ENCODE data around the gene OR2T1. TPM values are rescaled to one million over a fixed set of nuclear protein-coding genes. Genes with fewer than 3 reads are reported as not detected.

Gene OR2T1
- total RNA-seq, 2 experiments from 2014 or later: not detected

DNA sequence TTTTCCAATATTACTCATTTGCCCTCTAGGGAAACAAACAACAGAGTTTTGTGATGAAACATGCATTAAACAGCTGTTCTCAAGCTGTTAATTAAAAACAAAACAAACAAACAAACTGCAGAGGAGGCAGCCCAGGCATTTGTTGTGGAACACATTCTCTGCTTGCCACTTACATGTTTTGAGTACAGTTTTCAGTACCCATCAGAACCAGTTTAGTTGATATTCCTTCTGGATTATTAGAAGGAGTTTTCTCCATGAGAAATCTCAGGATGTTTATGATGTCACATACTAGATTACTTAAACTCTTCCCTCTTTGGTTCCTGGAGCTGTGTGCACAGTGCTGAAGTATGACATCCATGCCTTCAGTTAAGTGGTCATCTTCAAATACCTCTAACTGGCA is 27.4 kb upstream of the OR2T1 start, which contains the start of gene OR2T6:
Gene OR2T6 (plus strand): TSS at position 301 of the 400 bp plus-strand sequence. CDS start 11,863 bp downstream, outside the sequence.
- H3K9me3 ChIP-seq (ENCODE audit: low read length): no peaks in the 10 kb centered on the region
- POLR2A ChIA-PET: no interaction called here

DNA sequence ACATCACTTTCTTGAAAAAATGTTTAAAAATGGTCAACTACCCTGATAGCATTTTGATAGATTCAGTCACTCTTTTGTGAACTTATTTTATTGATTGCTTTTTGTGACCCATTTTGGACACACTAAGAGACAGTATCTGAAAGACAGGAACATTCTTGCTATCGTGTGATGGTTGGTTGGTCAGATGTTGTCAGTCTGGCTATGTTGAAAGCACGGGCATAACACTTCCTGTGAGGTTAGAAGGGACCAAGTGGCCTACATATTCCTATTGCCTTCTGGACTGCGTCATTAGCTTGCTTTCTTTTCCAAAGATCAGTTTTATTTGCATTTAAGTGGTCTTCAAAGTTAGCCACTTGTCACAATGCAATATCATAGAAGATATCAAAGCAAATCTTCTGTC is 25.9 kb upstream of the OR2T1 start:
- no peaks in the 10 kb centered on the region for H3K9me3 ChIP-seq (ENCODE audit: low read length)
- H4K20me1 ChIP-seq (ENCODE audit: insufficient read depth, low read length): no peaks in the 10 kb centered on the region
- ChIA-PET POLR2A (interaction anchor here (1.0 kb wide), 1 partner anchor 12 kb away, joined by 4 read pairs; no protein-coding TSS in a partner anchor), CTCF (ENCODE audit: unreplicated experiment) (no interaction called here)
- no peaks in the 10 kb centered on the region for H3K4me1 ChIP-seq (ENCODE audit: insufficient read depth, low read length, poor library complexity, severe bottlenecking)
- BruUV-seq (replicated peaks): no TSS peak
- TF ChIP-seq, protein P1, sequence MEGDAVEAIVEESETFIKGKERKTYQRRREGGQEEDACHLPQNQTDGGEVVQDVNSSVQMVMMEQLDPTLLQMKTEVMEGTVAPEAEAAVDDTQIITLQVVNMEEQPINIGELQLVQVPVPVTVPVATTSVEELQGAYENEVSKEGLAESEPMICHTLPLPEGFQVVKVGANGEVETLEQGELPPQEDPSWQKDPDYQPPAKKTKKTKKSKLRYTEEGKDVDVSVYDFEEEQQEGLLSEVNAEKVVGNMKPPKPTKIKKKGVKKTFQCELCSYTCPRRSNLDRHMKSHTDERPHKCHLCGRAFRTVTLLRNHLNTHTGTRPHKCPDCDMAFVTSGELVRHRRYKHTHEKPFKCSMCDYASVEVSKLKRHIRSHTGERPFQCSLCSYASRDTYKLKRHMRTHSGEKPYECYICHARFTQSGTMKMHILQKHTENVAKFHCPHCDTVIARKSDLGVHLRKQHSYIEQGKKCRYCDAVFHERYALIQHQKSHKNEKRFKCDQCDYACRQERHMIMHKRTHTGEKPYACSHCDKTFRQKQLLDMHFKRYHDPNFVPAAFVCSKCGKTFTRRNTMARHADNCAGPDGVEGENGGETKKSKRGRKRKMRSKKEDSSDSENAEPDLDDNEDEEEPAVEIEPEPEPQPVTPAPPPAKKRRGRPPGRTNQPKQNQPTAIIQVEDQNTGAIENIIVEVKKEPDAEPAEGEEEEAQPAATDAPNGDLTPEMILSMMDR (conservative IDR thresholded peaks at IDR 0.05; ENCODE audit: low read length): no peak
- no peak for TF ChIP-seq EZH2phosphoT487 (IDR thresholded peaks at IDR 0.05; ENCODE audit: borderline replicate concordance, low read depth, low read length)
- H3K4me3 ChIP-seq (ENCODE audit: low read depth, low read length, poor library complexity, severe bottlenecking): no peak overlapping the region
- no peak overlapping the region for H3K4me2 ChIP-seq (ENCODE audit: low read length)
- DNase-seq (ENCODE audit: low spot score): no peak
- no peaks in the 10 kb centered on the region for H3K9me2 ChIP-seq (ENCODE audit: insufficient read depth, low read length)
- no peaks in the 10 kb centered on the region for H3K79me2 ChIP-seq (ENCODE audit: insufficient read depth, low read depth, low read length)
- H2AFZ ChIP-seq (ENCODE audit: low read length): no peak overlapping the region
- no peak overlapping the region for H3K27ac ChIP-seq (ENCODE audit: low read depth, low read length, poor library complexity, severe bottlenecking)
- intact Hi-C loops (cut with micrococcal nuclease; ENCODE audit: unreplicated experiment): no loop called here
- no peaks in the 10 kb centered on the region for H3K36me3 ChIP-seq (ENCODE audit: insufficient read depth, low read length)

More for the DNA sequence above, 27.4 kb upstream of the OR2T1 start, which contains the start of gene OR2T6:
- Histone ChIP-seq H4K20me1 (ENCODE audit: insufficient read depth, low read length) (no peaks in the 10 kb centered on the region), H3K4me3 (ENCODE audit: low read depth, low read length, poor library complexity, severe bottlenecking) (no peak within 1 kb of the TSS), H3K27ac (ENCODE audit: low read depth, low read length, poor library complexity, severe bottlenecking) (no peak within 1 kb of the TSS), H3K36me3 (ENCODE audit: insufficient read depth, low read length) (no peaks in the 10 kb centered on the region), H3K9me2 (ENCODE audit: insufficient read depth, low read length) (no peaks in the 10 kb centered on the region), H3K4me1 (ENCODE audit: insufficient read depth, low read length, poor library complexity, severe bottlenecking) (no peaks in the 10 kb centered on the region), H2AFZ (ENCODE audit: low read length) (no peak within 1 kb of the TSS), H3K4me2 (ENCODE audit: low read length) (no peak within 1 kb of the TSS), H3K79me2 (ENCODE audit: insufficient read depth, low read depth, low read length) (no peaks in the 10 kb centered on the region)
- intact Hi-C loops (cut with micrococcal nuclease; ENCODE audit: unreplicated experiment): no loop called here
- CTCF ChIA-PET (ENCODE audit: unreplicated experiment): no interaction called here
- no TSS peak for BruUV-seq (replicated peaks)
- DNase-seq (ENCODE audit: low spot score): no peak
- TF ChIP-seq, protein P1 (conservative IDR thresholded peaks at IDR 0.05; ENCODE audit: low read length): no peak
- no peak for TF ChIP-seq EZH2phosphoT487 (IDR thresholded peaks at IDR 0.05; ENCODE audit: borderline replicate concordance, low read depth, low read length)

DNA sequence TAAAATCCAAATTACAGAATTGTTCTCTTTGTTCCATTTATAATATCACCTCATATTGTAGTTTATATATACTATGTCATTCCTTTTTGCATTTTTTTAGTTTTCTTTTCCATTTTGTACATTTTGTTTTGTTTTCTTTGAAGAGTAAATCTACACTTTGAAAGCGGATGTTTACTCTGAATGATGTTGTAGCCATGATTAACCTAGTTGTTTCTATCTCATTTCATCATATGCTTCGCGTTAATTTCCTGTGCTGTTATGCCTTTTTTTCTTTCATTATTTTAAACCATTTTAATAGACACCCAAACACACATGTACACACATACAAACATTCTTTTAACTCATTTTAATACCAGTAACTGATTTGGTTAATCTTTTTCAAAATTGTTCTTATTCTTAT is 22.0 kb upstream of the OR2T1 start:
- CTCF ChIA-PET (ENCODE audit: unreplicated experiment): no interaction called here

More for the DNA sequence above, 22.0 kb upstream of the OR2T1 start:
- H3K4me1 ChIP-seq (ENCODE audit: insufficient read depth, low read length, poor library complexity, severe bottlenecking): no peaks in the 10 kb centered on the region
- H3K79me2 ChIP-seq (ENCODE audit: insufficient read depth, low read depth, low read length): no peaks in the 10 kb centered on the region
- H3K9me3 ChIP-seq (ENCODE audit: low read length): no peaks in the 10 kb centered on the region
- H2AFZ ChIP-seq (ENCODE audit: low read length): no peak overlapping the region
- no peak overlapping the region for H3K27ac ChIP-seq (ENCODE audit: low read depth, low read length, poor library complexity, severe bottlenecking)
- DNase-seq (ENCODE audit: low spot score): no peak
- no peaks in the 10 kb centered on the region for H3K9me2 ChIP-seq (ENCODE audit: insufficient read depth, low read length)
- H4K20me1 ChIP-seq (ENCODE audit: insufficient read depth, low read length): no peaks in the 10 kb centered on the region
- H3K4me2 ChIP-seq (ENCODE audit: low read length): no peak overlapping the region
- H3K4me3 ChIP-seq (ENCODE audit: low read depth, low read length, poor library complexity, severe bottlenecking): no peak overlapping the region
- intact Hi-C loops (cut with micrococcal nuclease; ENCODE audit: unreplicated experiment): no loop called here
- no peak for TF ChIP-seq EZH2phosphoT487 (IDR thresholded peaks at IDR 0.05; ENCODE audit: borderline replicate concordance, low read depth, low read length)
- TF ChIP-seq, protein P1 (conservative IDR thresholded peaks at IDR 0.05; ENCODE audit: low read length): no peak
- POLR2A ChIA-PET: no interaction called here
- BruUV-seq (replicated peaks): no TSS peak
- H3K36me3 ChIP-seq (ENCODE audit: insufficient read depth, low read length): no peaks in the 10 kb centered on the region
